Measurements from ENCODE around the gene MAPRE3. TPM values are rescaled to one million over a fixed set of nuclear protein-coding genes. Genes with fewer than 3 reads are reported as not detected.

Gene MAPRE3
- total and polyA plus RNA-seq, 10 donors: 5.2 to 17.9 (median 11.9) TPM

DNA sequence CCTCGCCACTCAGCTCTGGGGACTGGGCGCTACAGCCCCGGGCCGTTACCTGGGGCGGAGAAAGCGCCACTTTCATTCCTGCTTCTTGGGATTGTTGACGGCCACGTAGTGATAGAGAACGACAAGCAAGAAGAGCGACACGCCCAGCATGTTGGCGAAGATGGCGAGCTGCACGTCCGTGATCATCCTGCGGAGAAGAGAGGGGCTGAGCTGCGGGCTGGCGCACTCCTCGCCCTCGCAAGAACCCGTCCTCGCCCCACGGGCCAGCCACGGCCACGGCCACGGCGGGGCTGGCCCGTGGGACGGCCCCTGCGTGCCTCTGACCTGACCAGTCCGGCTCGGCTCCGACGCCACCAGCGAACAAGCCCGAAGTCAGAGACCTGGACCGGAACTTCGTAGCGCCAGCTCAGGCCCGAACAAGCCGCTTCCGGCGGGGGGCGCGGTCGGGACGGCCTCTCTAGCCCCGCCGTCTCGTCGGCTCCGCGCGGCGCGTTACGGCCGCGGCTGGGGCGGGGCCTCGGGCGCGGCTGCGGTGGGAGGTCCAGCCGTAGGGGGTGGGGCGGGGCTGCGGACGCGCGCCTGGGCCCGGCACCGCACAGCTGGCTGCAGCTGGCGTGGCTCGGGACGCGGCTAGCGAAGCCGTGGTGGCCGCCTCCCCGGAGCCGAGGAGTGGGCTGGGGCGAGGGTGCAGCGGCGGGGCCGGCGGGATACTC is 101.0 kb downstream of the MAPRE3 start, which contains the start of gene OST4:
Gene OST4 (minus strand): TSS at position 378 of the 713 bp plus-strand sequence.
- peak; percentile 99 for DNase-seq
- 0% methylated on average over 14 to 86 of the region's 86 CpGs for WGBS, 5 donors
- peak within 1 kb of the TSS; percentile 78 to 97 (median 94) for H3K27ac ChIP-seq
- no peaks in the 10 kb centered on the region for H3K27me3 ChIP-seq (replicated peaks in 1 of 7)
- H3K9me3 ChIP-seq: no peaks in the 10 kb centered on the region
- TF ChIP-seq POLR2AphosphoS5 (IDR thresholded peaks at IDR 0.05) (peak; percentile 94 to 96 (median 95)), POLR2A (IDR thresholded peaks at IDR 0.05) (peak in 1 of 3 donors; percentile 54)
- TF ChIP-seq, protein P1, sequence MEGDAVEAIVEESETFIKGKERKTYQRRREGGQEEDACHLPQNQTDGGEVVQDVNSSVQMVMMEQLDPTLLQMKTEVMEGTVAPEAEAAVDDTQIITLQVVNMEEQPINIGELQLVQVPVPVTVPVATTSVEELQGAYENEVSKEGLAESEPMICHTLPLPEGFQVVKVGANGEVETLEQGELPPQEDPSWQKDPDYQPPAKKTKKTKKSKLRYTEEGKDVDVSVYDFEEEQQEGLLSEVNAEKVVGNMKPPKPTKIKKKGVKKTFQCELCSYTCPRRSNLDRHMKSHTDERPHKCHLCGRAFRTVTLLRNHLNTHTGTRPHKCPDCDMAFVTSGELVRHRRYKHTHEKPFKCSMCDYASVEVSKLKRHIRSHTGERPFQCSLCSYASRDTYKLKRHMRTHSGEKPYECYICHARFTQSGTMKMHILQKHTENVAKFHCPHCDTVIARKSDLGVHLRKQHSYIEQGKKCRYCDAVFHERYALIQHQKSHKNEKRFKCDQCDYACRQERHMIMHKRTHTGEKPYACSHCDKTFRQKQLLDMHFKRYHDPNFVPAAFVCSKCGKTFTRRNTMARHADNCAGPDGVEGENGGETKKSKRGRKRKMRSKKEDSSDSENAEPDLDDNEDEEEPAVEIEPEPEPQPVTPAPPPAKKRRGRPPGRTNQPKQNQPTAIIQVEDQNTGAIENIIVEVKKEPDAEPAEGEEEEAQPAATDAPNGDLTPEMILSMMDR (IDR thresholded peaks at IDR 0.05 in 8 of 11, conservative IDR thresholded peaks at IDR 0.05 in 3 of 11): peak in 5 of 11 experiments; percentile 11 to 49 (median 24)
- peak within 1 kb of the TSS; percentile 43 to 94 (median 88) for H3K4me3 ChIP-seq
- H3K4me1 ChIP-seq: peaks cover 38 to 95% (median 72%) of the 10 kb centered on the region in 6 donors
- intact Hi-C loops (cut with DNase I; ENCODE audit: low total_unique reads): no loop called here
- peaks cover 0 to 39% (median 25%) of the 10 kb centered on the region in 6 donors for H3K36me3 ChIP-seq

DNA sequence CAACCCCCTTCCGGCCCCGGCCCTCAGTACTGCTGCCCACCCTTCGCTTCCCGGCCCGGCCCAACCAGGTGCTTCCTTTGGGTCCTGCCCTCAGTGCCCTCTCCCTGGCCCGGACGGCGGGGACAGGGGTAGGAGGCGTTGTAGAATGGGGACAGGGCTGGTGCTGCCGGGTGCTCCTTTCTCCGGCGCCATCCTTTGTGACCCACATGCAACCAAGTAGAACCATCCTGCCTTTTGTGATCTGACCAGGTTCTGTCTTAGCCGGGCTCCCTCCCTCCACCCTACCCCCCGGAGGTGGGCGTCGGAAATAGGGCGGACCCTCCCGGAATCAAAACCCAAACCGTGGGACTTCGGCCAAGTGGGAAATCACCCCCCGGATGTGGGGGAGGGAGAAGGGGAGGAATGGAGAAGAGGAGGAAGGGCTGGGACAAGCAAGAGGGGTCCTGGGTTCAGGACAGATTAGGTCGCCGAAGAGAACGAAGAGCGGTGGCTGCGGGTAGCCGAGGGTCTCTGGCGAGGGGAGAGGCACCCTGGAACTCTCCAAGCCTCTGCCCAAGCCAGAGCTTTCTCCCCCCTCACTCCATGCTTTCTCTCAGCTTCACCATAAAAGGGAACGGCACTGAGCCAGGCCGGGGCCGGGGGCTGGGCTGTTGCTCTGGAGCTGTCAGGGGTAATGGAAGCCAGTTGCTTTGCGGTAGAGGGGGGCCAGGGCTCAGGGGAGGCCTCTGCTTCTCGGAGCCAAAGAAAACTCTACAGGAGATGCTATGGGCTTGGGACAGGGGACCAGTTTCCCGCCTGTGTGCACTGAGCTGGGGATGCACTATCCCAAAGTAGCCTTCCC is 101.8 kb downstream of the MAPRE3 start:
- intact Hi-C loops (cut with DNase I; ENCODE audit: low total_unique reads): no loop called here
- peaks cover 38 to 94% (median 74%) of the 10 kb centered on the region in 6 donors for H3K4me1 ChIP-seq
- peak overlapping the region; percentile 43 to 94 (median 88) for H3K4me3 ChIP-seq
- 3 to 9% (median 7%) methylated on average over 32 to 34 of the region's 34 CpGs for WGBS, 5 donors
- no peaks in the 10 kb centered on the region for H3K9me3 ChIP-seq
- DNase-seq: peak; percentile 83
- H3K27me3 ChIP-seq (replicated peaks in 1 of 7): no peaks in the 10 kb centered on the region
- H3K27ac ChIP-seq: peak overlapping the region; percentile 78 to 97 (median 94)
- TF ChIP-seq POLR2AphosphoS5 (IDR thresholded peaks at IDR 0.05): no peak
- TF ChIP-seq, protein P1 (IDR thresholded peaks at IDR 0.05 in 8 of 11, conservative IDR thresholded peaks at IDR 0.05 in 3 of 11): no peak
- no peak for TF ChIP-seq POLR2A (IDR thresholded peaks at IDR 0.05)
- peaks cover 0 to 31% (median 25%) of the 10 kb centered on the region in 6 donors for H3K36me3 ChIP-seq

DNA sequence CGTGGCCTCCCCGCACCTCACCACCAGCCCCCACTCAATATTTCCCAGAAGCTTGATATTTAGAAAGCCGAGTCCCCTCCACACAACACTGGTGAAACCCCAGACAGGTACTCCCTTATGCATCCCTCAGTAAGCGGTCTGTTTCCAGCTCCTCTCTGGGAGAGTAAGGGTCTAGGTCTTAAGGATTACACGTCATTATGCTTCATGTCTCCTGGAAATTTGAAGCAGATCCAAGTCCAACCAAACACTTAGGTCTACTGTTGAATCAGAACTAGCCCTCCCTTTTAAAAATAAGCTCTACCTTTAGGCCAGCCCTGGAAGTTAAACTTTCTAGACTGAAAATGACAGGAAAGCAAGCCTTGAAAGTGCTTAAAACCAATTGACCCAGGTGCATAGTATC is 102.5 kb downstream of the MAPRE3 start:
- no peak overlapping the region for H3K4me3 ChIP-seq
- 79 to 83% (median 81%) methylated on average over 5 of the region's 5 CpGs for WGBS, 5 donors
- no peak for DNase-seq
- intact Hi-C loops (cut with DNase I; ENCODE audit: low total_unique reads): no loop called here
- H3K27me3 ChIP-seq (replicated peaks in 1 of 7): no peaks in the 10 kb centered on the region
- TF ChIP-seq, protein P1 (IDR thresholded peaks at IDR 0.05 in 8 of 11, conservative IDR thresholded peaks at IDR 0.05 in 3 of 11): no peak
- TF ChIP-seq POLR2A (IDR thresholded peaks at IDR 0.05) (no peak), POLR2AphosphoS5 (IDR thresholded peaks at IDR 0.05) (no peak)
- peaks cover 0 to 24% (median 19%) of the 10 kb centered on the region in 6 donors for H3K36me3 ChIP-seq
- no peaks in the 10 kb centered on the region for H3K9me3 ChIP-seq
- H3K27ac ChIP-seq: peak overlapping the region; percentile 78 to 97 (median 94)
- peaks cover 40 to 94% (median 74%) of the 10 kb centered on the region in 6 donors for H3K4me1 ChIP-seq
